Cardiac fibroblast (primary cell): ENCODE data around the gene FHOD3.
A peak's percentile ranks its signal among the peaks of the same experiment; 100 is the strongest.

Experiments
- DNase-seq, 2 donors: peaks; one replicate each; pipeline versions ENCODE4 v3.0.0 to v3.0.0-alpha.2; 2010; ENCODE audit warnings: low read depth in 2 of 2
- H3K4me3 ChIP-seq, 2 donors: replicated peaks in 1 of 2; 1 replicate in 1 of 2; 2 replicates in 1 of 2; pipeline ENCODE4 v1.5.1; 2011; ENCODE audit warnings: low read depth in 2 of 2, low read length in 2 of 2, mild to moderate bottlenecking in 2 of 2, moderate library complexity in 1 of 2
- TF ChIP-seq, protein P1 (sequence below): IDR thresholded peaks from one replicate; pipeline ENCODE4 v1.5.1; 2011; ENCODE audit warnings: low read depth, mild to moderate bottlenecking, low read length, inconsistent platforms

FHOD3 gene

DNA sequence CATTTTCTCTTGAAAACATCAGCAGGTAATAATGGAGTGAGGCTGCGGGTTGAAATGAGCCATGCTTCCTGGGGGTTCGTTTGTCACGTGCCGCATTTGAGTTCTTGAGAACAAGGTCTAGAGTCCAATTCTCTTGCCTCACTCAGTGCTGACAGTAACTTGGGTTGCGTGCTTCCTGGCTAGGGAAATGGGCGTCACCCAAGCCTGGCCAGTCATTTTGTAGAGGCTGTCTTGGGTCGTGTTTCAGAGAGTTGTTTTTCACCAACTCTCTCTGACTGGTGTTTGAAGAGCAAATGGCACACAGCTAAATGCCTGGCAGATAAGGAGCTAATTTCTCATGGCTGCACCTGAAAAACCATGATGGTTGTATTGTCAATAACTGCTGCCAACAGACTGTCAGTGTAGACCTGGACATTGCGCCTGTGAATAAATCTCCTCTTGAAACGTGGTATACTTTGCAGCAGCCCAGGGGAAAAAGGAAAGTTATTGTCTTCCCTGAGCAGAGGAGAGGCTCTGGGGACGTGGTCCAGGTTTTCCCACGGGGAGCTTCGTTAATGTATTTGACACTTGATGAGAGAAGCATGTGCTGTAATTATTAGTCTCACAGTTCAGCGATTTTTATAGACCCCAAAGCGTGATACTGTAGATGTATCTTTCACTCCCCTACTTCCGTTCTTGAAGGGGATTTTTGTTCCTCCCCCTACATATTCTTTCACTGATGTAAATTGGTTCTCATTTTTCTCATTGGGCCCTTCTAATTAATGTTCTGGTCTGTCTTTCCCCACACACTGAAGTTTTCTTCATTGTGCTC, 196.0 kb downstream of the FHOD3 start:
- TF ChIP-seq, protein P1, sequence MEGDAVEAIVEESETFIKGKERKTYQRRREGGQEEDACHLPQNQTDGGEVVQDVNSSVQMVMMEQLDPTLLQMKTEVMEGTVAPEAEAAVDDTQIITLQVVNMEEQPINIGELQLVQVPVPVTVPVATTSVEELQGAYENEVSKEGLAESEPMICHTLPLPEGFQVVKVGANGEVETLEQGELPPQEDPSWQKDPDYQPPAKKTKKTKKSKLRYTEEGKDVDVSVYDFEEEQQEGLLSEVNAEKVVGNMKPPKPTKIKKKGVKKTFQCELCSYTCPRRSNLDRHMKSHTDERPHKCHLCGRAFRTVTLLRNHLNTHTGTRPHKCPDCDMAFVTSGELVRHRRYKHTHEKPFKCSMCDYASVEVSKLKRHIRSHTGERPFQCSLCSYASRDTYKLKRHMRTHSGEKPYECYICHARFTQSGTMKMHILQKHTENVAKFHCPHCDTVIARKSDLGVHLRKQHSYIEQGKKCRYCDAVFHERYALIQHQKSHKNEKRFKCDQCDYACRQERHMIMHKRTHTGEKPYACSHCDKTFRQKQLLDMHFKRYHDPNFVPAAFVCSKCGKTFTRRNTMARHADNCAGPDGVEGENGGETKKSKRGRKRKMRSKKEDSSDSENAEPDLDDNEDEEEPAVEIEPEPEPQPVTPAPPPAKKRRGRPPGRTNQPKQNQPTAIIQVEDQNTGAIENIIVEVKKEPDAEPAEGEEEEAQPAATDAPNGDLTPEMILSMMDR = no peak
- peak; percentile 63 to 75 for DNase-seq
- peak overlapping the region in 1 of 2 donors; percentile 13 for H3K4me3 ChIP-seq

DNA sequence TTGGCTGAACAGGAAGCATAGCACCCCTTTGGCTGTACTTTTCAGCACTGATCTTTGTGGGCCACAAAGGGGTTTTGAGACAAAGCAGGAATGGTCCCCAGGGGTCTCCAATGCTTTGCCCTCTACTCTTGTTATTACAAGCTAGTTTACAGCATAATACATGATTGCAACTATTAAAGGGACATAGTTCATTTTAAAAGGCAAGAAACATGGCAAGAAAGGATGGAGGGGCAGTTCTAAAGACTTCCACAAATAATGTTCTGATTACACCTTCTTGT, 196.6 kb downstream of the FHOD3 start:
- TF ChIP-seq, protein P1 = no peak
- H3K4me3 ChIP-seq = no peak overlapping the region
- DNase-seq = no peak

DNA sequence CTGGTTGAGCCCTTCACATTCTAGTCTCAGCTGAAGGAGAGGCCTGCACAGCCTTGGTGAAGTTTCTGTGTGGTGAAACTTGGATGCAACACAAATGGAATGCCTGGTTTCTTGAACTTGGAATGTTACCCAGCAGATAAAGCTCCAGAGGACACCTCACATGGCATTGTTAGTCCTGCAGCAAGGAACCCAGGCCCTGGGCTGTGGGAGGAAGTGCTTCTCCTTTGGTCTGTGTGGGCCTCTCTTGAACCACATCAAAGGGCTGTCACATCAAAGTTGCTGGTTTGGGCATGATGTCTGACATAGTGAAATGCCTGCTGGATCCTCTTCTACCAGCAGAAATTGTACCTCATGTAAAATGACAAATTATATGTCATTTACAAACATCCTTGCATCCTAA, 198.5 kb downstream of the FHOD3 start:
- DNase-seq = peak in 1 of 2 donors; percentile 19
- H3K4me3 ChIP-seq = no peak overlapping the region
- TF ChIP-seq, protein P1 = no peak

DNA sequence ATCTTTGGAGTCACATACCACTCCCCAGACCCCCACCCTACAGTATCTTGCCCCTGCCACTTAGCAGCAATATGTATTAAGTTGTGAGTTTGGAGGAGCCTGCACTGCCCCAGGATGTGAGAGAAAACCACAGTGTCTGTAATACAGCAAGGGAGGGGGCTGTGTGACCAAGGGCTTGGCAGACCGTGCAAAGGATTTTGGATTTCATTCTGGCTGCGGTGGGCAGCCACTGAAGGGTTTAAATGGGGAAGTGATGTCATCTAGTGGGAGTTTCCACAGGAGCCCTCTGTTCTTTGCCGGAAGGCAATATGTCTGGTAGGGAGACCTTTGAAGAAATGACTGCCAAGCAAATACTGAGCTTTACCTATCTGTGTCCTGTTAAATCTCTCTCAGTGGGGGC, 202.4 kb downstream of the FHOD3 start:
- TF ChIP-seq, protein P1 = no peak
- no peak for DNase-seq

GRCh38 chr18:36501100-36501499, 203.6 kb downstream of the FHOD3 start:
- TF ChIP-seq, protein P1 = no peak
- H3K4me3 ChIP-seq = no peak overlapping the region
- DNase-seq = no peak

More for the DNA sequence above, 202.4 kb downstream of the FHOD3 start:
- no peak overlapping the region for H3K4me3 ChIP-seq

DNA sequence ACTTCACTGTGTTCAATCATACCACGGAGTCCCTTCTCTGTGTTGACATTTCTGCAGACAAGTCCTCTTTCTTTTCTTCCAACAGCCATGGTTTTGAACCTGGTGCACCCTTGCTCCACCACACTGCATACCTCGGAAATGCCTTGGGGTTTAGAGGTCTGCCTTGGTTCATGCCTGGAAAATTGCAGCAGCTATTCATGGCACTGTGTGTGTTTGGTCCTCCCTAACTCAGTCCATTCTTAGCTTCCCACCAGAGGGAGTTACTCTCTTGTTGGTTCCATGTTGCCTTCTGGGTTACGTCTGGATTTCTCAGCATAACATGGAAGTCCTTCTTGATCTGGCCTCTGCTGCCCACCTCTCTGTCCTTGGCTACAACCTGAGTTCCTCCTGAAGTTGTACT, 206.0 kb downstream of the FHOD3 start:
- H3K4me3 ChIP-seq = no peak overlapping the region
- TF ChIP-seq, protein P1 = no peak
- no peak for DNase-seq

- H3K4me3 ChIP-seq = no peak overlapping the region
- TF ChIP-seq, protein P1 = no peak
- DNase-seq = no peak
Measured at GRCh38 chr18:36504928-36505327, 207.4 kb downstream of the FHOD3 start.
